Measurements from ENCODE around the gene AEBP1. TPM values are rescaled to one million over a fixed set of nuclear protein-coding genes. Genes with fewer than 3 reads are reported as not detected.
A peak's percentile ranks its signal among the peaks of the same experiment; 100 is the strongest.

AEBP1 gene
- total RNA-seq, 1 donor from 2014 or later = 35.4 TPM

- peak overlapping the region; percentile 52 for H3K4me3 Mint-ChIP-seq (ENCODE audit: unreplicated experiment)
- peak overlapping the region; percentile 82 for H3K27ac Mint-ChIP-seq (ENCODE audit: unreplicated experiment)
- no peaks in the 10 kb centered on the region for H3K36me3 Mint-ChIP-seq (ENCODE audit: unreplicated experiment)
- TF ChIP-seq, protein P1, sequence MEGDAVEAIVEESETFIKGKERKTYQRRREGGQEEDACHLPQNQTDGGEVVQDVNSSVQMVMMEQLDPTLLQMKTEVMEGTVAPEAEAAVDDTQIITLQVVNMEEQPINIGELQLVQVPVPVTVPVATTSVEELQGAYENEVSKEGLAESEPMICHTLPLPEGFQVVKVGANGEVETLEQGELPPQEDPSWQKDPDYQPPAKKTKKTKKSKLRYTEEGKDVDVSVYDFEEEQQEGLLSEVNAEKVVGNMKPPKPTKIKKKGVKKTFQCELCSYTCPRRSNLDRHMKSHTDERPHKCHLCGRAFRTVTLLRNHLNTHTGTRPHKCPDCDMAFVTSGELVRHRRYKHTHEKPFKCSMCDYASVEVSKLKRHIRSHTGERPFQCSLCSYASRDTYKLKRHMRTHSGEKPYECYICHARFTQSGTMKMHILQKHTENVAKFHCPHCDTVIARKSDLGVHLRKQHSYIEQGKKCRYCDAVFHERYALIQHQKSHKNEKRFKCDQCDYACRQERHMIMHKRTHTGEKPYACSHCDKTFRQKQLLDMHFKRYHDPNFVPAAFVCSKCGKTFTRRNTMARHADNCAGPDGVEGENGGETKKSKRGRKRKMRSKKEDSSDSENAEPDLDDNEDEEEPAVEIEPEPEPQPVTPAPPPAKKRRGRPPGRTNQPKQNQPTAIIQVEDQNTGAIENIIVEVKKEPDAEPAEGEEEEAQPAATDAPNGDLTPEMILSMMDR (IDR thresholded peaks at IDR 0.05; ENCODE audit: partially characterized antibody, unreplicated experiment) = no peak
- peaks cover 18% of the 10 kb centered on the region for H3K9me3 Mint-ChIP-seq (ENCODE audit: unreplicated experiment)
- no peak for DNase-seq
- peaks cover 50% of the 10 kb centered on the region for H3K4me1 Mint-ChIP-seq (ENCODE audit: low read depth, unreplicated experiment)
- H3K27me3 Mint-ChIP-seq (ENCODE audit: unreplicated experiment) = peaks cover 9% of the 10 kb centered on the region
These were observed 47.1 kb downstream of the AEBP1 start for GRCh38 chr7:44150966-44151941.

GRCh38 chr7:44151956-44152355 is 47.8 kb downstream of the AEBP1 start:
- H3K4me1 Mint-ChIP-seq (ENCODE audit: low read depth, unreplicated experiment) = peaks cover 48% of the 10 kb centered on the region
- peaks cover 17% of the 10 kb centered on the region for H3K9me3 Mint-ChIP-seq (ENCODE audit: unreplicated experiment)
- H3K27ac Mint-ChIP-seq (ENCODE audit: unreplicated experiment) = peak overlapping the region; percentile 33
- peak overlapping the region; percentile 25 for H3K4me3 Mint-ChIP-seq (ENCODE audit: unreplicated experiment)
- TF ChIP-seq, protein P1 (IDR thresholded peaks at IDR 0.05; ENCODE audit: partially characterized antibody, unreplicated experiment) = no peak
- H3K36me3 Mint-ChIP-seq (ENCODE audit: unreplicated experiment) = no peaks in the 10 kb centered on the region
- H3K27me3 Mint-ChIP-seq (ENCODE audit: unreplicated experiment) = peaks cover 8% of the 10 kb centered on the region
- DNase-seq = no peak

- DNase-seq = no peak
- H3K9me3 Mint-ChIP-seq (ENCODE audit: unreplicated experiment) = peaks cover 12% of the 10 kb centered on the region
- H3K4me1 Mint-ChIP-seq (ENCODE audit: low read depth, unreplicated experiment) = peaks cover 48% of the 10 kb centered on the region
- peak overlapping the region; percentile 12 for H3K27ac Mint-ChIP-seq (ENCODE audit: unreplicated experiment)
- TF ChIP-seq, protein P1 (IDR thresholded peaks at IDR 0.05; ENCODE audit: partially characterized antibody, unreplicated experiment) = no peak
- H3K4me3 Mint-ChIP-seq (ENCODE audit: unreplicated experiment) = no peak overlapping the region
- peaks cover 3% of the 10 kb centered on the region for H3K27me3 Mint-ChIP-seq (ENCODE audit: unreplicated experiment)
- H3K36me3 Mint-ChIP-seq (ENCODE audit: unreplicated experiment) = no peaks in the 10 kb centered on the region
These were observed 49.1 kb downstream of the AEBP1 start for GRCh38 chr7:44152971-44153947.

DNA sequence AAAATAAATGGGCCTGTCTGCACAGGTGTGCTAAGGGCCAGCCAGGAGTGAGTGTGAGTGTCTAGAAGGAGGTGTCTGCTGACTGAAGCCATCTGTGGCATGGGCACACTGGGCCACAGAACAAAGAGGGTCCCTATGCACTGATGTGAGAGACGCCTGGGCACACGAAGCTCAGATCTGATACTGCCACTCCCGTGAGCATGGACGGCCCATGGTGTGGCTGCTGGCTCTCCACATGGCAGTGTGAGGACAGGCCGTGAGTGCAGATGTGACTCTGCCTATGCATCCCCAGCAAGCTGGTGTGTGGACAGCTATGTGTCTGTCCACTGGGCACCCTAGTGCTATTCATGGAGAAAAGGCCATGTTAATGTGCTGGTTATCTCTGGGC is 49.8 kb downstream of the AEBP1 start:
- Mint-ChIP-seq H3K36me3 (ENCODE audit: unreplicated experiment) (no peaks in the 10 kb centered on the region), H3K27ac (ENCODE audit: unreplicated experiment) (peak overlapping the region; percentile 12), H3K4me3 (ENCODE audit: unreplicated experiment) (no peak overlapping the region), H3K9me3 (ENCODE audit: unreplicated experiment) (peaks cover 12% of the 10 kb centered on the region), H3K27me3 (ENCODE audit: unreplicated experiment) (peaks cover 3% of the 10 kb centered on the region), H3K4me1 (ENCODE audit: low read depth, unreplicated experiment) (peaks cover 43% of the 10 kb centered on the region)
- TF ChIP-seq, protein P1 (IDR thresholded peaks at IDR 0.05; ENCODE audit: partially characterized antibody, unreplicated experiment) = no peak
- no peak for DNase-seq

All from glutamatergic neuron (in vitro differentiated cells).